HEK293 (cell line): Measurements from ENCODE around the gene SUOX.

Experiments used
- GLI2 ChIP-seq: fragments of 450-650 bp; formaldehyde crosslinking; IDR thresholded peaks from 2 replicates; pipeline ENCODE4; 2017; ENCODE audit warnings: missing biosample characterization, missing genetic modification characterization, low read depth, borderline replicate concordance
- GLI4 ChIP-seq: fragments of 450-650 bp; formaldehyde crosslinking; IDR thresholded peaks from 2 replicates; pipeline ENCODE4 v1.5.1; 2016; ENCODE audit warnings: missing biosample characterization, missing genetic modification characterization
- HOXC10 ChIP-seq: sonication (generic); formaldehyde crosslinking; IDR thresholded peaks from 2 replicates; pipeline ENCODE4 v1.8.1; 2023; ENCODE audit warnings: mild to moderate bottlenecking, missing genetic modification reagents
- KLF8 ChIP-seq: fragments of 450-650 bp; formaldehyde crosslinking; IDR thresholded peaks from 2 replicates; pipeline ENCODE4 v1.5.1; 2016; ENCODE audit warnings: missing biosample characterization, missing genetic modification characterization
- RBAK ChIP-seq: fragments of 450-650 bp; formaldehyde crosslinking; IDR thresholded peaks from 2 replicates; pipeline ENCODE4 v1.5.1; 2016; ENCODE audit warnings: missing biosample characterization, missing genetic modification characterization
- WT1 ChIP-seq: fragments of 450-650 bp; formaldehyde crosslinking; IDR thresholded peaks from 2 replicates; pipeline ENCODE4 v1.5.1; 2016; ENCODE audit warnings: missing biosample characterization, missing genetic modification characterization
- ZBTB11 ChIP-seq: fragments of 450-650 bp; formaldehyde crosslinking; conservative IDR thresholded peaks from 2 replicates; pipeline ENCODE4 v1.5.1; 2016; ENCODE audit warnings: low read depth, missing biosample characterization, missing genetic modification characterization
- ZBTB21 ChIP-seq: fragments of 450-650 bp; formaldehyde crosslinking; IDR thresholded peaks from 2 replicates; pipeline ENCODE4 v1.5.1; 2017; ENCODE audit warnings: missing biosample characterization, missing genetic modification characterization
- ZFP69B ChIP-seq: fragments of 450-650 bp; formaldehyde crosslinking; IDR thresholded peaks from 2 replicates; pipeline ENCODE4 v1.5.1; 2016; ENCODE audit warnings: missing biosample characterization, missing genetic modification characterization
- ZNF121 ChIP-seq: fragments of 450-650 bp; formaldehyde crosslinking; IDR thresholded peaks from 2 replicates; pipeline ENCODE4 v1.5.1; 2016; ENCODE audit warnings: missing biosample characterization, missing genetic modification characterization
- ZNF169 ChIP-seq: fragments of 450-650 bp; formaldehyde crosslinking; IDR thresholded peaks from 2 replicates; pipeline ENCODE4 v1.5.1; 2016; ENCODE audit warnings: missing biosample characterization, missing genetic modification characterization
- ZNF174 ChIP-seq: fragments of 450-650 bp; formaldehyde crosslinking; IDR thresholded peaks from 2 replicates; pipeline ENCODE4 v1.5.0; 2017; ENCODE audit warnings: missing biosample characterization, mild to moderate bottlenecking, missing genetic modification characterization
- ZNF26 ChIP-seq: fragments of 450-650 bp; formaldehyde crosslinking; IDR thresholded peaks from 2 replicates; pipeline ENCODE4 v1.5.1; 2016; ENCODE audit warnings: missing biosample characterization, missing genetic modification characterization
- ZNF280D ChIP-seq: fragments of 450-650 bp; formaldehyde crosslinking; IDR thresholded peaks from 2 replicates; pipeline ENCODE4 v1.5.1; 2016; ENCODE audit warnings: missing biosample characterization, missing genetic modification characterization
- ZNF501 ChIP-seq: fragments of 450-650 bp; formaldehyde crosslinking; IDR thresholded peaks from 2 replicates; pipeline ENCODE4 v1.5.1; 2016; ENCODE audit warnings: missing biosample characterization, missing genetic modification characterization
- ZNF560 ChIP-seq: fragments of 450-650 bp; formaldehyde crosslinking; IDR thresholded peaks from 2 replicates; pipeline ENCODE4 v1.5.1; 2017; ENCODE audit warnings: missing biosample characterization, missing genetic modification characterization, borderline replicate concordance
- ZNF571 ChIP-seq: fragments of 450-650 bp; formaldehyde crosslinking; IDR thresholded peaks from 2 replicates; pipeline ENCODE4 v1.5.0; 2017; ENCODE audit warnings: missing biosample characterization, missing genetic modification characterization
- ZNF645 ChIP-seq: fragments of 450-650 bp; formaldehyde crosslinking; IDR thresholded peaks from 2 replicates; pipeline ENCODE4; 2016; ENCODE audit warnings: missing biosample characterization, missing genetic modification characterization
- ZNF776 ChIP-seq: fragments of 450-650 bp; formaldehyde crosslinking; IDR thresholded peaks from 2 replicates; pipeline ENCODE4 v1.5.0; 2017; ENCODE audit warnings: missing biosample characterization, missing genetic modification characterization, borderline replicate concordance
- ZSCAN18 ChIP-seq: fragments of 450-650 bp; formaldehyde crosslinking; IDR thresholded peaks from 2 replicates; pipeline ENCODE4 v1.5.1; 2016; ENCODE audit warnings: missing biosample characterization, missing genetic modification characterization
- TF ChIP-seq, protein P1 (sequence below): fragments of 450-650 bp; formaldehyde crosslinking; IDR thresholded peaks from 2 replicates; pipeline ENCODE4 v1.5.1; 2016; ENCODE audit warnings: missing biosample characterization, missing genetic modification characterization, low read depth
- TF ChIP-seq, protein P2 (sequence below): fragments of 450-650 bp; formaldehyde crosslinking; IDR thresholded peaks from 2 replicates; pipeline ENCODE4 v1.5.1; 2017; ENCODE audit warnings: missing biosample characterization, missing genetic modification characterization
- TF ChIP-seq, protein P3 (sequence below): fragments of 450-650 bp; formaldehyde crosslinking; IDR thresholded peaks from 2 replicates; pipeline ENCODE4 v1.5.1; 2016; ENCODE audit warnings: missing biosample characterization, missing genetic modification characterization

Gene SUOX

GRCh38 chr12:55973599-55974307 is 23.3 kb upstream of the SUOX start, which contains the start of gene RAB5B (continued):
- TF ChIP-seq, protein P1, sequence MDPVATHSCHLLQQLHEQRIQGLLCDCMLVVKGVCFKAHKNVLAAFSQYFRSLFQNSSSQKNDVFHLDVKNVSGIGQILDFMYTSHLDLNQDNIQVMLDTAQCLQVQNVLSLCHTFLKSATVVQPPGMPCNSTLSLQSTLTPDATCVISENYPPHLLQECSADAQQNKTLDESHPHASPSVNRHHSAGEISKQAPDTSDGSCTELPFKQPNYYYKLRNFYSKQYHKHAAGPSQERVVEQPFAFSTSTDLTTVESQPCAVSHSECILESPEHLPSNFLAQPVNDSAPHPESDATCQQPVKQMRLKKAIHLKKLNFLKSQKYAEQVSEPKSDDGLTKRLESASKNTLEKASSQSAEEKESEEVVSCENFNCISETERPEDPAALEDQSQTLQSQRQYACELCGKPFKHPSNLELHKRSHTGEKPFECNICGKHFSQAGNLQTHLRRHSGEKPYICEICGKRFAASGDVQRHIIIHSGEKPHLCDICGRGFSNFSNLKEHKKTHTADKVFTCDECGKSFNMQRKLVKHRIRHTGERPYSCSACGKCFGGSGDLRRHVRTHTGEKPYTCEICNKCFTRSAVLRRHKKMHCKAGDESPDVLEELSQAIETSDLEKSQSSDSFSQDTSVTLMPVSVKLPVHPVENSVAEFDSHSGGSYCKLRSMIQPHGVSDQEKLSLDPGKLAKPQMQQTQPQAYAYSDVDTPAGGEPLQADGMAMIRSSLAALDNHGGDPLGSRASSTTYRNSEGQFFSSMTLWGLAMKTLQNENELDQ (tag by site-specific recombination) = no peak
- no peak for TF ChIP-seq ZBTB21 (tag by site-specific recombination)
- TF ChIP-seq ZNF501 = peak; percentile 97
- TF ChIP-seq ZNF169 (tag by site-specific recombination) = no peak
- peak; percentile 98 for TF ChIP-seq KLF8 (tag by site-specific recombination)
- no peak for TF ChIP-seq ZNF174 (tag by site-specific recombination)
- no peak for TF ChIP-seq ZNF560 (tag by site-specific recombination)
- no peak; the same call in 1 of the 2 replicates for TF ChIP-seq WT1 (tag by site-specific recombination)
- TF ChIP-seq ZNF121 (tag by site-specific recombination) = no peak
- TF ChIP-seq ZSCAN18 (tag by site-specific recombination) = no peak
- no peak for TF ChIP-seq ZNF776
- TF ChIP-seq, protein P2, sequence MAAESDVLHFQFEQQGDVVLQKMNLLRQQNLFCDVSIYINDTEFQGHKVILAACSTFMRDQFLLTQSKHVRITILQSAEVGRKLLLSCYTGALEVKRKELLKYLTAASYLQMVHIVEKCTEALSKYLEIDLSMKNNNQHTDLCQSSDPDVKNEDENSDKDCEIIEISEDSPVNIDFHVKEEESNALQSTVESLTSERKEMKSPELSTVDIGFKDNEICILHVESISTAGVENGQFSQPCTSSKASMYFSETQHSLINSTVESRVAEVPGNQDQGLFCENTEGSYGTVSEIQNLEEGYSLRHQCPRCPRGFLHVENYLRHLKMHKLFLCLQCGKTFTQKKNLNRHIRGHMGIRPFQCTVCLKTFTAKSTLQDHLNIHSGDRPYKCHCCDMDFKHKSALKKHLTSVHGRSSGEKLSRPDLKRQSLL (tag by site-specific recombination) = peak; percentile 55; the same call in 1 of the 2 replicates
- TF ChIP-seq ZNF645 (tag by site-specific recombination) = no peak
- TF ChIP-seq HOXC10 = no peak
- TF ChIP-seq GLI4 (tag by site-specific recombination) = no peak; the same call in 1 of the 2 replicates
- TF ChIP-seq ZNF571 (tag by site-specific recombination) = no peak
- peak; percentile 61; the same call in 1 of the 2 replicates for TF ChIP-seq ZFP69B (tag by site-specific recombination)
- no peak; the same call in 1 of the 2 replicates for TF ChIP-seq ZBTB11 (tag by site-specific recombination)
- TF ChIP-seq, protein P3, sequence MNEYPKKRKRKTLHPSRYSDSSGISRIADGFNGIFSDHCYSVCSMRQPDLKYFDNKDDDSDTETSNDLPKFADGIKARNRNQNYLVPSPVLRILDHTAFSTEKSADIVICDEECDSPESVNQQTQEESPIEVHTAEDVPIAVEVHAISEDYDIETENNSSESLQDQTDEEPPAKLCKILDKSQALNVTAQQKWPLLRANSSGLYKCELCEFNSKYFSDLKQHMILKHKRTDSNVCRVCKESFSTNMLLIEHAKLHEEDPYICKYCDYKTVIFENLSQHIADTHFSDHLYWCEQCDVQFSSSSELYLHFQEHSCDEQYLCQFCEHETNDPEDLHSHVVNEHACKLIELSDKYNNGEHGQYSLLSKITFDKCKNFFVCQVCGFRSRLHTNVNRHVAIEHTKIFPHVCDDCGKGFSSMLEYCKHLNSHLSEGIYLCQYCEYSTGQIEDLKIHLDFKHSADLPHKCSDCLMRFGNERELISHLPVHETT = no peak; the same call in 1 of the 2 replicates
- TF ChIP-seq GLI2 (tag by site-specific recombination) = no peak
- no peak for TF ChIP-seq ZNF280D
- no peak for TF ChIP-seq RBAK
- TF ChIP-seq ZNF26 (tag by site-specific recombination) = no peak
